Measurements from ENCODE around the gene ACVRL1. TPM values are rescaled to one million over a fixed set of nuclear protein-coding genes. Genes with fewer than 3 reads are reported as not detected.

ACVRL1 gene
- polyA plus RNA-seq, 4 donors = 21.4 to 35.4 (median 30.6) TPM

GRCh38 chr12:51896236-51896635 is 11.1 kb upstream of the ACVRL1 start:
- DNase-seq (ENCODE audit: low read depth in 4 of 4, low spot score in 3 of 4) = no peak

GRCh38 chr12:51897181-51897580 is 10.1 kb upstream of the ACVRL1 start:
- no peak for DNase-seq (ENCODE audit: low read depth in 4 of 4, low spot score in 3 of 4)

GRCh38 chr12:51898506-51898905 is 8.8 kb upstream of the ACVRL1 start:
- DNase-seq (ENCODE audit: low read depth in 4 of 4, low spot score in 3 of 4) = no peak

GRCh38 chr12:51898937-51899336 is 8.4 kb upstream of the ACVRL1 start:
- DNase-seq (ENCODE audit: low read depth in 4 of 4, low spot score in 3 of 4) = no peak

GRCh38 chr12:51900323-51900889 is 6.9 kb upstream of the ACVRL1 start:
- no peak for DNase-seq (ENCODE audit: low read depth in 4 of 4, low spot score in 3 of 4)

- DNase-seq (ENCODE audit: low read depth in 4 of 4, low spot score in 3 of 4) = no peak
Observed at GRCh38 chr12:51901121-51901817, 6.0 kb upstream of the ACVRL1 start.

GRCh38 chr12:51901881-51902280 is 5.4 kb upstream of the ACVRL1 start:
- no peak for DNase-seq (ENCODE audit: low read depth in 4 of 4, low spot score in 3 of 4)

GRCh38 chr12:51904951-51905470 is 2.3 kb upstream of the ACVRL1 start:
- no peak for DNase-seq (ENCODE audit: low read depth in 4 of 4, low spot score in 3 of 4)

GRCh38 chr12:51905471-51906429 is 1.6 kb upstream of the ACVRL1 start:
- no peak for DNase-seq (ENCODE audit: low read depth in 4 of 4, low spot score in 3 of 4)

GRCh38 chr12:51906430-51907082 is 748 bp upstream of the ACVRL1 start:
- no peak for DNase-seq (ENCODE audit: low read depth in 4 of 4, low spot score in 3 of 4)

GRCh38 chr12:51907856-51908425 is 637 bp downstream of the ACVRL1 start:
- no peak for DNase-seq (ENCODE audit: low read depth in 4 of 4, low spot score in 3 of 4)

- no peak for DNase-seq (ENCODE audit: low read depth in 4 of 4, low spot score in 3 of 4)
Observed at GRCh38 chr12:51908876-51909592, 1.7 kb downstream of the ACVRL1 start.

- DNase-seq (ENCODE audit: low read depth in 4 of 4, low spot score in 3 of 4) = no peak
Observed at GRCh38 chr12:51910168-51910567, 2.9 kb downstream of the ACVRL1 start.

GRCh38 chr12:51910691-51911090 is 3.4 kb downstream of the ACVRL1 start:
- DNase-seq (ENCODE audit: low read depth in 4 of 4, low spot score in 3 of 4) = no peak

GRCh38 chr12:51911307-51911706 is 4.0 kb downstream of the ACVRL1 start:
- no peak for DNase-seq (ENCODE audit: low read depth in 4 of 4, low spot score in 3 of 4)

- no peak for DNase-seq (ENCODE audit: low read depth in 4 of 4, low spot score in 3 of 4)
Observed at GRCh38 chr12:51911788-51912711, 4.7 kb downstream of the ACVRL1 start.

GRCh38 chr12:51913071-51914033 is 6.0 kb downstream of the ACVRL1 start:
- no peak for DNase-seq (ENCODE audit: low read depth in 4 of 4, low spot score in 3 of 4)

Data from left renal pelvis (tissue), 4 donors.